Chondrocyte (in vitro differentiated cells): ENCODE results near the gene REC114. TPM values are rescaled to one million over a fixed set of nuclear protein-coding genes. Genes with fewer than 3 reads are reported as not detected.
A peak's percentile ranks its signal among the peaks of the same experiment; 100 is the strongest.

Experiments used
- DNase-seq: peaks from one replicate; pipeline ENCODE4 v3.0.0; 2021; ENCODE audit warnings: mixed read lengths, low spot score
- H3K27ac Mint-ChIP-seq: one replicate; pipeline ENCODE4 v1.8.0; 2021; ENCODE audit warnings: mild to moderate bottlenecking, moderate library complexity, mixed read lengths; ENCODE audit not compliant: unreplicated experiment
- H3K27me3 Mint-ChIP-seq: 2 replicates; pipeline ENCODE4 v1.8.0; 2021; ENCODE audit warnings: low read depth, mixed read lengths
- H3K36me3 Mint-ChIP-seq: 2 replicates; pipeline ENCODE4 v1.8.0; 2021; ENCODE audit warnings: low read depth, mixed read lengths
- H3K4me1 Mint-ChIP-seq: 2 replicates; pipeline ENCODE4 v1.8.0; 2021; ENCODE audit warnings: low read depth, mild to moderate bottlenecking, mixed read lengths
- H3K4me3 Mint-ChIP-seq: one replicate; pipeline ENCODE4 v1.8.0; 2021; ENCODE audit warnings: mild to moderate bottlenecking, moderate library complexity, mixed read lengths; ENCODE audit not compliant: unreplicated experiment
- H3K9me3 Mint-ChIP-seq: 2 replicates; pipeline ENCODE4 v1.8.0; 2021; ENCODE audit warnings: low read depth, mixed read lengths
- total RNA-seq: library from RNA; stranded (reverse); gene quantifications from 3 replicates; pipeline ENCODE4 v1.2.1, GENCODE V29; 2021
- TF ChIP-seq, protein P1 (sequence below): fragments of 200-600 bp; sonication (generic); IDR thresholded peaks from 2 replicates; pipeline ENCODE4 v1.5.0; 2021; ENCODE audit warnings: antibody characterized with exemption, mild to moderate bottlenecking, moderate library complexity

The REC114 gene
- total RNA-seq, 1 donor from 2014 or later, result not detected

- TF ChIP-seq, protein P1, sequence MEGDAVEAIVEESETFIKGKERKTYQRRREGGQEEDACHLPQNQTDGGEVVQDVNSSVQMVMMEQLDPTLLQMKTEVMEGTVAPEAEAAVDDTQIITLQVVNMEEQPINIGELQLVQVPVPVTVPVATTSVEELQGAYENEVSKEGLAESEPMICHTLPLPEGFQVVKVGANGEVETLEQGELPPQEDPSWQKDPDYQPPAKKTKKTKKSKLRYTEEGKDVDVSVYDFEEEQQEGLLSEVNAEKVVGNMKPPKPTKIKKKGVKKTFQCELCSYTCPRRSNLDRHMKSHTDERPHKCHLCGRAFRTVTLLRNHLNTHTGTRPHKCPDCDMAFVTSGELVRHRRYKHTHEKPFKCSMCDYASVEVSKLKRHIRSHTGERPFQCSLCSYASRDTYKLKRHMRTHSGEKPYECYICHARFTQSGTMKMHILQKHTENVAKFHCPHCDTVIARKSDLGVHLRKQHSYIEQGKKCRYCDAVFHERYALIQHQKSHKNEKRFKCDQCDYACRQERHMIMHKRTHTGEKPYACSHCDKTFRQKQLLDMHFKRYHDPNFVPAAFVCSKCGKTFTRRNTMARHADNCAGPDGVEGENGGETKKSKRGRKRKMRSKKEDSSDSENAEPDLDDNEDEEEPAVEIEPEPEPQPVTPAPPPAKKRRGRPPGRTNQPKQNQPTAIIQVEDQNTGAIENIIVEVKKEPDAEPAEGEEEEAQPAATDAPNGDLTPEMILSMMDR, result no peak
- DNase-seq, result no peak
- Mint-ChIP-seq H3K27ac (peak overlapping the region; percentile 73), H3K4me1 (peaks cover 30% of the 10 kb centered on the region), H3K9me3 (no peaks in the 10 kb centered on the region), H3K27me3 (no peaks in the 10 kb centered on the region), H3K4me3 (no peak overlapping the region), H3K36me3 (peaks cover 41% of the 10 kb centered on the region)
Measured at GRCh38 chr15:73584699-73585420, 141.9 kb downstream of the REC114 start.

GRCh38 chr15:73585871-73586654, 143.1 kb downstream of the REC114 start:
- Mint-ChIP-seq H3K9me3 (no peaks in the 10 kb centered on the region), H3K4me1 (peaks cover 30% of the 10 kb centered on the region), H3K4me3 (no peak overlapping the region), H3K27ac (peak overlapping the region; percentile 39), H3K36me3 (peaks cover 37% of the 10 kb centered on the region), H3K27me3 (no peaks in the 10 kb centered on the region)
- TF ChIP-seq, protein P1, result no peak
- no peak for DNase-seq

DNA sequence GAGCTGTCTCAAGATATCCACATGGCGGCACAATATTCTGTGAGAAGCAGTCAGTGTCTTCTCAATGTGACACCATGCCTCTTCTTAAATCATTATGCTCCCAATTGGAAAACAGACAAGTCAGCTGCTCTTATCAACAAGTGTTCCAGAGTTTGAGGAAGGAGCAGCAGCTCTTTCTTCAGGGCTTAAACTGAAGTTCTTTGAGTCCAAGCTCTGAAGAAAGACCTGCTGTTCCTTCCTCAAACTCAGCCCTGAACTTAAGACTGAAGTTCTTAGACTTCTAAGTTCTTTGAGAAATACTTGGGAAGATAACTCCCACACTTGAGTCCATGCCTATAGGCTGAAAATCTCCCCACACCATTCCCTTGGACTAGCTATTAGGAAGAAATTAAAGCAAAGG, 146.8 kb downstream of the REC114 start:
- H3K4me1 Mint-ChIP-seq, result peaks cover 29% of the 10 kb centered on the region
- H3K36me3 Mint-ChIP-seq, result peaks cover 24% of the 10 kb centered on the region
- H3K27ac Mint-ChIP-seq, result no peak overlapping the region
- H3K4me3 Mint-ChIP-seq, result no peak overlapping the region
- TF ChIP-seq, protein P1, result no peak
- DNase-seq, result no peak
- H3K27me3 Mint-ChIP-seq, result no peaks in the 10 kb centered on the region
- H3K9me3 Mint-ChIP-seq, result no peaks in the 10 kb centered on the region

GRCh38 chr15:73590263-73590662, 147.3 kb downstream of the REC114 start:
- no peak for DNase-seq
- peaks cover 29% of the 10 kb centered on the region for H3K4me1 Mint-ChIP-seq
- H3K9me3 Mint-ChIP-seq, result no peaks in the 10 kb centered on the region
- TF ChIP-seq, protein P1, result no peak
- H3K4me3 Mint-ChIP-seq, result no peak overlapping the region
- H3K36me3 Mint-ChIP-seq, result peaks cover 23% of the 10 kb centered on the region
- no peak overlapping the region for H3K27ac Mint-ChIP-seq
- no peaks in the 10 kb centered on the region for H3K27me3 Mint-ChIP-seq

DNA sequence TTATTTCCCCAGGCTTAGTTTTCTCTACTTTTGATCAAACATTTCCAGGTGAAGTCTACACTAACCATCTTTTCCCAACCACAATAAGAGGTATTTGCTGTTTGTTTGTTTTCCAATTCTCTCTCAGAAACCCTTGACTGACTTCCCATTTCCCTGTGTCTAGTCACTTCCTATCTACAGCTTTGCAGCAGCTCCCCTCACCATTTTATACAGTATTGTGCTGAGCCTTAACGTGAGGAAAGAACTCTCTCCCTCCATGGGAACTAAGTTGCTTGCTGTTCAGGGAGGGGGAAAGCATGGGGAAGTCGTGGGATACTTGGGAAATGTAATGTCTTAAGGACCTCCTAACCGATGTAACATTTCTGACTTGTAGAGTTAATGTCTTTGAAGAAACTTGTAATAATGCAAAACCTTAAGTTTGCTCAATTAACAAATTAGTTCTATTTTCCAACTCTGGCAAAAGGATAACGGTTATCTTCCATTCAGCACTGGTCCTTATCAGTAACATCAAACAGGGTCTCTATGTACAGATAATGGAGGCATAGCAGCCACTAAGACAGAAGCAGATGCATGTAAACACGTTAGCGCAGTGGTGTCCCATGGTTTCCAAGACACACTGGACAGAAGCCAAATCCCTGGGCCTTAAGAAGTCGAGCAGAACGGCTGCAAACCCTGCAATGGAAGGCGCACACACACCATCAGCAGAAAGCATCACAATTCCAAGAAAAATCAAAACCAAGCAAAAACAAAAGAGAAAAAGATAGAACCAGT, 150.5 kb downstream of the REC114 start:
- Mint-ChIP-seq H3K4me1 (peaks cover 44% of the 10 kb centered on the region), H3K36me3 (peaks cover 9% of the 10 kb centered on the region), H3K4me3 (no peak overlapping the region), H3K9me3 (no peaks in the 10 kb centered on the region), H3K27ac (peak overlapping the region; percentile 66), H3K27me3 (no peaks in the 10 kb centered on the region)
- no peak for DNase-seq
- TF ChIP-seq, protein P1, result no peak
